HCT116 (cell line): ENCODE data around the gene FRS2. TPM values are rescaled to one million over a fixed set of nuclear protein-coding genes. Genes with fewer than 3 reads are reported as not detected.

Experiments used
- ATAC-seq: fragments of 200-7000 bp; cut with Tn5 transposase; 2 replicates; pipeline ENCODE4 v1.9.1; 2020; ENCODE audit warnings: mild to moderate bottlenecking, moderate library complexity
- BruUV-seq: library from RNA; stranded (reverse); fragments of 400-500 nt; replicated peaks from 2 replicates; lab custom pipeline; 2021; lab: Mats Ljungman, UMichigan
- CTCF ChIA-PET: fragments of 300-600 bp; sonication (Branson Sonifier 250); formaldehyde crosslinking; loops from one replicate; lab custom pipeline; 2021; ENCODE audit warnings: antibody characterized with exemption; lab: Charles Lee
- POLR2A ChIA-PET: fragments of 300-600, 350-600 bp; sonication (Branson Sonifier 250); formaldehyde crosslinking; loops from one replicate; lab custom pipeline; 2021; ENCODE audit warnings: antibody characterized with exemption; lab: Charles Lee
- RAD21 ChIA-PET, 2 experiments: fragments of 300-600 bp; sonication (Branson Sonifier 250); formaldehyde crosslinking; loops; one replicate each; lab custom pipeline; 2023; ENCODE audit warnings: low total read pairs in 2 of 2; ENCODE audit not compliant: uncharacterized antibody in 2 of 2, unreplicated experiment in 2 of 2, low non-redundant PET in 1 of 2; lab: Charles Lee
- DNase-seq: peaks from one replicate; pipeline ENCODE4 v3.0.0-alpha.2; 2010; ENCODE audit warnings: low read depth, low spot score
- H2AFZ ChIP-seq: fragments of 200-600 bp; shearing (Covaris generic), sonication (generic); 2 replicates; pipeline ENCODE4 v1.6.1; 2017; ENCODE audit warnings: low read depth, mixed run types, mixed read lengths, antibody characterized with exemption, low read length; ENCODE audit not compliant: poor library complexity, severe bottlenecking
- H3K27ac ChIP-seq: 2 replicates; pipeline ENCODE4 v1.5.1; 2012; ENCODE audit warnings: low read depth, low read length
- H3K27me3 ChIP-seq: fragments of 200-600 bp; sonication (generic); 2 replicates; pipeline ENCODE4 v1.6.1; 2016; ENCODE audit warnings: mixed run types, low read length, mixed read lengths; ENCODE audit not compliant: insufficient read depth
- H3K36me3 ChIP-seq, 2 experiments: fragments of 200-500 bp in 1 of 2; fragments of 200-600 bp in 1 of 2; sonication (Bioruptor generic) in 1 of 2; sonication (generic) in 1 of 2; 2 replicates each; pipeline versions ENCODE4 v1.5.1 to v1.6.1; 2014 to 2016; ENCODE audit warnings: low read length in 2 of 2, inconsistent platforms in 1 of 2, mixed read lengths in 1 of 2, mixed run types in 1 of 2; ENCODE audit not compliant: insufficient read depth in 2 of 2, control insufficient read depth in 1 of 2
- H3K4me1 ChIP-seq, 2 experiments: fragments of 200-600 bp in 1 of 2; sonication (generic) in 1 of 2; 2 replicates each; pipeline versions ENCODE4 v1.5.1 to v1.6.1; 2012 to 2017; ENCODE audit warnings: low read length in 2 of 2, inconsistent platforms in 1 of 2, mild to moderate bottlenecking in 1 of 2, mixed read lengths in 1 of 2, mixed run types in 1 of 2, moderate library complexity in 1 of 2; ENCODE audit not compliant: insufficient read depth in 2 of 2, control insufficient read depth in 1 of 2
- H3K4me2 ChIP-seq: fragments of 200-600 bp; sonication (generic); 2 replicates; pipeline ENCODE4 v1.6.1; 2017; ENCODE audit warnings: mixed run types, low read length, mixed read lengths
- H3K4me3 ChIP-seq, 2 experiments: fragments of 200-600 bp in 1 of 2; sonication (generic) in 1 of 2; replicated peaks in 1 of 2; 2 replicates each; pipeline ENCODE4 v1.5.1; 2011 to 2016; ENCODE audit warnings: low read length in 2 of 2, control low read depth in 1 of 2, low read depth in 1 of 2, mild to moderate bottlenecking in 1 of 2, mixed read lengths in 1 of 2, mixed run types in 1 of 2
- H3K79me2 ChIP-seq: fragments of 200-600 bp; sonication (generic); 2 replicates; pipeline ENCODE4 v1.6.1; 2017; ENCODE audit warnings: mild to moderate bottlenecking, mixed run types, low read length, moderate library complexity, mixed read lengths; ENCODE audit not compliant: insufficient read depth
- H3K9ac ChIP-seq: fragments of 200-600 bp; sonication (generic); 2 replicates; pipeline ENCODE4 v1.6.1; 2016; ENCODE audit warnings: low read length, mixed read lengths
- H3K9me2 ChIP-seq: fragments of 200-600 bp; sonication (generic), shearing (Covaris generic); 2 replicates; pipeline ENCODE4 v1.6.1; 2017; ENCODE audit warnings: mixed run types, mild to moderate bottlenecking, moderate library complexity; ENCODE audit not compliant: insufficient read depth
- H3K9me3 ChIP-seq, 2 experiments: fragments of 200-500 bp in 1 of 2; fragments of 200-600 bp in 1 of 2; sonication (Bioruptor generic) in 1 of 2; sonication (generic) in 1 of 2; 2 replicates each; pipeline ENCODE4 v1.6.1; 2014 to 2017; ENCODE audit warnings: low read length in 2 of 2, mixed read lengths in 2 of 2, inconsistent platforms in 1 of 2, low read depth in 1 of 2, mild to moderate bottlenecking in 1 of 2, mixed run types in 1 of 2, moderate library complexity in 1 of 2; ENCODE audit not compliant: control insufficient read depth in 1 of 2, insufficient read depth in 1 of 2
- H4K20me1 ChIP-seq: fragments of 200-600 bp; sonication (generic), shearing (Covaris generic); 2 replicates; pipeline ENCODE4 v1.6.1; 2017; ENCODE audit warnings: mixed run types, mild to moderate bottlenecking, moderate library complexity; ENCODE audit not compliant: insufficient read depth
- ATF3 ChIP-seq: IDR thresholded peaks from 2 replicates; pipeline ENCODE4 v1.6.1; 2012
- CBX3 ChIP-seq: IDR thresholded peaks from 2 replicates; pipeline ENCODE4 v1.6.1; 2012; ENCODE audit warnings: low read depth
- CEBPB ChIP-seq: IDR thresholded peaks from 2 replicates; pipeline ENCODE4 v1.6.1; 2012; ENCODE audit warnings: low read depth
- CTCF ChIP-seq, 3 experiments: fragments of 200-600 bp in 1 of 3; sonication (generic) in 1 of 3; IDR thresholded peaks in 2 of 3; conservative IDR thresholded peaks in 1 of 3; 2 replicates each; pipeline ENCODE4 v1.5.1; 2012 to 2017; ENCODE audit warnings: low read depth in 2 of 3, low read length in 2 of 3, antibody characterized with exemption in 1 of 3, borderline replicate concordance in 1 of 3, control low read depth in 1 of 3, mild to moderate bottlenecking in 1 of 3, mixed read lengths in 1 of 3, mixed run types in 1 of 3, moderate library complexity in 1 of 3; ENCODE audit not compliant: insufficient read depth in 1 of 3
- EGR1 ChIP-seq: IDR thresholded peaks from 2 replicates; pipeline ENCODE4 v1.6.1; 2012; ENCODE audit warnings: low read depth
- EZH2 ChIP-seq: fragments of 200-600 bp; sonication (generic); IDR thresholded peaks from 2 replicates; pipeline ENCODE4 v1.6.1; 2017; ENCODE audit warnings: antibody characterized with exemption, mixed run types
- EZH2phosphoT487 ChIP-seq: fragments of 200-600 bp; IDR thresholded peaks from 2 replicates; pipeline ENCODE4 v1.6.1; 2018; ENCODE audit warnings: antibody characterized with exemption, borderline replicate concordance
- FOSL1 ChIP-seq: IDR thresholded peaks from 2 replicates; pipeline ENCODE4 v1.6.1; 2012; ENCODE audit warnings: low read depth
- MAX ChIP-seq: IDR thresholded peaks from 2 replicates; pipeline ENCODE4 v1.6.1; 2012
- POLR2AphosphoS5 ChIP-seq: IDR thresholded peaks from 2 replicates; pipeline ENCODE4 v1.6.1; 2011; ENCODE audit warnings: mild to moderate bottlenecking, low read depth, low read length, moderate library complexity
- REST ChIP-seq: IDR thresholded peaks from 2 replicates; pipeline ENCODE4 v1.6.1; 2012; ENCODE audit warnings: low read depth
- SP1 ChIP-seq: IDR thresholded peaks from 2 replicates; pipeline ENCODE4 v1.6.1; 2012; ENCODE audit warnings: low read depth
- SRF ChIP-seq: IDR thresholded peaks from 2 replicates; pipeline ENCODE4 v1.6.1; 2012; ENCODE audit warnings: low read depth
- TCF7L2 ChIP-seq: IDR thresholded peaks from 2 replicates; pipeline ENCODE4 v1.7.0; 2011; ENCODE audit warnings: borderline replicate concordance, inconsistent platforms; ENCODE audit not compliant: insufficient read depth, insufficient read length; ENCODE audit errors: extremely low read depth
- ZBTB33 ChIP-seq: IDR thresholded peaks from 2 replicates; pipeline ENCODE4 v1.6.1; 2011; ENCODE audit warnings: mild to moderate bottlenecking, low read length, moderate library complexity; ENCODE audit not compliant: insufficient replicate concordance; ENCODE audit errors: extremely low read depth
- ZFX ChIP-seq: fragments of 450-650 bp; IDR thresholded peaks from 2 replicates; pipeline ENCODE4 v1.6.1; 2017
- ZNF274 ChIP-seq: fragments of 200-500 bp; sonication (Bioruptor generic); IDR thresholded peaks from 2 replicates; pipeline ENCODE4 v1.6.1; 2014; ENCODE audit warnings: mild to moderate bottlenecking, low read depth, low read length, inconsistent platforms
- intact Hi-C: fragments of 100-400 bp; cut with micrococcal nuclease; formaldehyde crosslinking; loops from 2 replicates; pipeline ENCODE4 v1.10.0; 2022
- total RNA-seq: library from RNA; stranded (reverse); gene quantifications from one replicate; pipeline ENCODE4 v1.2.1, GENCODE V29; 2021; ENCODE audit not compliant: unreplicated experiment

Gene FRS2
- total RNA-seq, 1 experiment from 2014 or later = 14.7 TPM

- ATAC-seq (no peak), DNase-seq (no peak)
- no peaks in the 10 kb centered on the region for H3K27me3 ChIP-seq
- H3K4me3 ChIP-seq = no peak overlapping the region
- POLR2A ChIA-PET = no interaction called here
- no peaks in the 10 kb centered on the region for H3K9me3 ChIP-seq
- no peak overlapping the region for H3K9ac ChIP-seq
- intact Hi-C loops = no loop called here
- H3K27ac ChIP-seq = no peak overlapping the region
- no peak overlapping the region for H3K4me2 ChIP-seq
- no peaks in the 10 kb centered on the region for H3K9me2 ChIP-seq
- no peaks in the 10 kb centered on the region for H3K79me2 ChIP-seq
- BruUV-seq = no TSS peak
- RAD21 ChIA-PET = no interaction called here
- TF ChIP-seq SRF (no peak), FOSL1 (no peak), REST (no peak), EGR1 (no peak), TCF7L2 (no peak), CBX3 (no peak), EZH2phosphoT487 (no peak), ZNF274 (no peak), ZBTB33 (no peak), EZH2 (no peak), SP1 (no peak), POLR2AphosphoS5 (no peak), ZFX (no peak), MAX (no peak), CTCF (IDR thresholded peaks at IDR 0.05 in 2 of 3, conservative IDR thresholded peaks at IDR 0.05 in 1 of 3; ENCODE audit: borderline replicate concordance in 1 of 3, insufficient read depth in 1 of 3, low read depth in 2 of 3, low read length in 2 of 3) (no peak), CEBPB (no peak), ATF3 (no peak)
- H3K4me1 ChIP-seq = no peaks in the 10 kb centered on the region
- CTCF ChIA-PET = no interaction called here
- H3K36me3 ChIP-seq = no peaks in the 10 kb centered on the region
- H2AFZ ChIP-seq = no peak overlapping the region
- no peaks in the 10 kb centered on the region for H4K20me1 ChIP-seq
These were observed 151.4 kb downstream of the FRS2 start for GRCh38 chr12:69621551-69621950.
